Chondrocyte (in vitro differentiated cells): ENCODE measurements around the gene CEBPZ. TPM values are rescaled to one million over a fixed set of nuclear protein-coding genes. Genes with fewer than 3 reads are reported as not detected.
"Not testable (repeated sequence)": the region's sequence is repeated elsewhere in the genome, so short reads cannot be mapped to it uniquely, and the experiment has no call there.

Experiments used
- DNase-seq: peaks from one replicate; pipeline ENCODE4 v3.0.0; 2021; ENCODE audit warnings: mixed read lengths, low spot score
- H3K27ac Mint-ChIP-seq: one replicate; pipeline ENCODE4 v1.8.0; 2021; ENCODE audit warnings: mild to moderate bottlenecking, moderate library complexity, mixed read lengths; ENCODE audit not compliant: unreplicated experiment
- H3K27me3 Mint-ChIP-seq: 2 replicates; pipeline ENCODE4 v1.8.0; 2021; ENCODE audit warnings: low read depth, mixed read lengths
- H3K36me3 Mint-ChIP-seq: 2 replicates; pipeline ENCODE4 v1.8.0; 2021; ENCODE audit warnings: low read depth, mixed read lengths
- H3K4me1 Mint-ChIP-seq: 2 replicates; pipeline ENCODE4 v1.8.0; 2021; ENCODE audit warnings: low read depth, mild to moderate bottlenecking, mixed read lengths
- H3K4me3 Mint-ChIP-seq: one replicate; pipeline ENCODE4 v1.8.0; 2021; ENCODE audit warnings: mild to moderate bottlenecking, moderate library complexity, mixed read lengths; ENCODE audit not compliant: unreplicated experiment
- H3K9me3 Mint-ChIP-seq: 2 replicates; pipeline ENCODE4 v1.8.0; 2021; ENCODE audit warnings: low read depth, mixed read lengths
- CTCF ChIP-seq: fragments of 200-600 bp; sonication (generic); IDR thresholded peaks from 2 replicates; pipeline ENCODE4 v1.5.0; 2021; ENCODE audit warnings: antibody characterized with exemption, mild to moderate bottlenecking, moderate library complexity
- total RNA-seq: library from RNA; stranded (reverse); gene quantifications from 3 replicates; pipeline ENCODE4 v1.2.1, GENCODE V29; 2021

The CEBPZ gene
- total RNA-seq, 1 donor from 2014 or later: 31.1 TPM

- H3K27ac Mint-ChIP-seq: no peak overlapping the region
- H3K4me1 Mint-ChIP-seq: peaks cover 4% of the 10 kb centered on the region
- no peaks in the 10 kb centered on the region for H3K9me3 Mint-ChIP-seq
- peaks cover 22% of the 10 kb centered on the region for H3K36me3 Mint-ChIP-seq
- no peak overlapping the region for H3K4me3 Mint-ChIP-seq
- no peak for TF ChIP-seq CTCF
- H3K27me3 Mint-ChIP-seq: no peaks in the 10 kb centered on the region
- no peak for DNase-seq
Measured at GRCh38 chr2:37219046-37219445, 12.3 kb downstream of the CEBPZ start.

GRCh38 chr2:37215250-37215649, 16.1 kb downstream of the CEBPZ start:
- Mint-ChIP-seq H3K36me3 (peaks cover 21% of the 10 kb centered on the region), H3K27ac (no peak overlapping the region), H3K4me3 (no peak overlapping the region), H3K4me1 (peaks cover 14% of the 10 kb centered on the region), H3K9me3 (no peaks in the 10 kb centered on the region), H3K27me3 (no peaks in the 10 kb centered on the region)
- TF ChIP-seq CTCF: no peak
- DNase-seq: no peak

GRCh38 chr2:37211939-37212338, 19.5 kb downstream of the CEBPZ start:
- Mint-ChIP-seq H3K27ac (peak overlapping the region; percentile 2), H3K36me3 (peaks cover 46% of the 10 kb centered on the region), H3K4me3 (no peak overlapping the region), H3K9me3 (peaks cover 12% of the 10 kb centered on the region), H3K4me1 (peaks cover 14% of the 10 kb centered on the region), H3K27me3 (no peaks in the 10 kb centered on the region)
- DNase-seq: no peak
- TF ChIP-seq CTCF: no peak

- DNase-seq: no peak
- no peak for TF ChIP-seq CTCF
- no peak overlapping the region for H3K4me3 Mint-ChIP-seq
- no peak overlapping the region for H3K27ac Mint-ChIP-seq
- H3K4me1 Mint-ChIP-seq: peaks cover 14% of the 10 kb centered on the region
- H3K9me3 Mint-ChIP-seq: peaks cover 12% of the 10 kb centered on the region
- no peaks in the 10 kb centered on the region for H3K27me3 Mint-ChIP-seq
- H3K36me3 Mint-ChIP-seq: peaks cover 45% of the 10 kb centered on the region
Measured at GRCh38 chr2:37211212-37211611, 20.2 kb downstream of the CEBPZ start.

GRCh38 chr2:37206760-37207159, 24.6 kb downstream of the CEBPZ start:
- Mint-ChIP-seq H3K9me3 (peaks cover 17% of the 10 kb centered on the region), H3K36me3 (peaks cover 52% of the 10 kb centered on the region)
- not testable (repeated sequence) for H3K4me3 Mint-ChIP-seq, H3K4me1 Mint-ChIP-seq, DNase-seq, H3K27me3 Mint-ChIP-seq, H3K27ac Mint-ChIP-seq

GRCh38 chr2:37205689-37206341, 25.6 kb downstream of the CEBPZ start:
- Mint-ChIP-seq H3K4me3 (no peak overlapping the region), H3K4me1 (no peaks in the 10 kb centered on the region), H3K36me3 (peaks cover 52% of the 10 kb centered on the region), H3K27me3 (no peaks in the 10 kb centered on the region), H3K27ac (no peak overlapping the region), H3K9me3 (peaks cover 17% of the 10 kb centered on the region)
- no peak for TF ChIP-seq CTCF
- no peak for DNase-seq

GRCh38 chr2:37205071-37205661, 26.2 kb downstream of the CEBPZ start:
- Mint-ChIP-seq H3K9me3 (peaks cover 17% of the 10 kb centered on the region), H3K36me3 (peaks cover 51% of the 10 kb centered on the region)
- H3K27ac Mint-ChIP-seq, H3K4me1 Mint-ChIP-seq, H3K4me3 Mint-ChIP-seq, H3K27me3 Mint-ChIP-seq, DNase-seq: not testable (repeated sequence)
